Thymus (tissue), 11 donors: ENCODE data around the gene ELMO1. TPM values are rescaled to one million over a fixed set of nuclear protein-coding genes. Genes with fewer than 3 reads are reported as not detected.

Experiments
- DNase-seq, 9 donors: peaks; one replicate each; pipeline ENCODE4 v3.0.0-alpha.2; 2013; ENCODE audit warnings: low spot score in 9 of 9, low read depth in 6 of 9, missing footprints in 1 of 9
- H3K27ac ChIP-seq, 2 donors: one replicate each; pipeline ENCODE4 v1.5.1; 2013; ENCODE audit warnings: control low read depth in 1 of 2, low read depth in 1 of 2, low read length in 1 of 2, mild to moderate bottlenecking in 1 of 2, moderate library complexity in 1 of 2
- H3K27me3 ChIP-seq, 2 donors: one replicate each; pipeline ENCODE4 v1.5.1; 2013; ENCODE audit warnings: low read length in 1 of 2; ENCODE audit not compliant: control insufficient read depth in 2 of 2, insufficient read depth in 1 of 2
- H3K36me3 ChIP-seq, 2 donors: one replicate each; pipeline ENCODE4 v1.5.1; 2013; ENCODE audit warnings: low read length in 1 of 2, mild to moderate bottlenecking in 1 of 2, moderate library complexity in 1 of 2; ENCODE audit not compliant: control insufficient read depth in 2 of 2, insufficient read depth in 2 of 2
- H3K4me1 ChIP-seq, 2 donors: one replicate each; pipeline ENCODE4 v1.5.1; 2013; ENCODE audit warnings: low read length in 2 of 2; ENCODE audit not compliant: control insufficient read depth in 2 of 2, insufficient read depth in 2 of 2
- H3K4me3 ChIP-seq, 2 donors: one replicate each; pipeline ENCODE4 v1.5.1; 2013; ENCODE audit warnings: low read length in 2 of 2, control low read depth in 1 of 2, mild to moderate bottlenecking in 1 of 2
- H3K9me3 ChIP-seq, 2 donors: one replicate each; pipeline ENCODE4 v1.5.1; 2013; ENCODE audit warnings: low read length in 1 of 2, mild to moderate bottlenecking in 1 of 2; ENCODE audit not compliant: control insufficient read depth in 2 of 2, insufficient read depth in 1 of 2
- WGBS: extraction: QIAGEN DNeasy Blood & Tissue Kit; methylation state at CpG from one replicate; pipeline ENCODE4 v1.1.7; 2013; 5-methylcytosine and 5-hydroxymethylcytosine counted together
- polyA plus RNA-seq: library from polyadenylated mRNA; stranded (reverse); fragments of 200-250 nt; gene quantifications from one replicate; pipeline ENCODE4 v1.2.3, GENCODE V29; 2013
- total RNA-seq: library from RNA; stranded (reverse); fragments of 120-200 nt; gene quantifications from one replicate; pipeline ENCODE4 v1.2.4, GENCODE V29; 2013
- donor health status: healthy.

The ELMO1 gene
- total and polyA plus RNA-seq, 2 donors: 18.7 to 22.5 TPM

DNA sequence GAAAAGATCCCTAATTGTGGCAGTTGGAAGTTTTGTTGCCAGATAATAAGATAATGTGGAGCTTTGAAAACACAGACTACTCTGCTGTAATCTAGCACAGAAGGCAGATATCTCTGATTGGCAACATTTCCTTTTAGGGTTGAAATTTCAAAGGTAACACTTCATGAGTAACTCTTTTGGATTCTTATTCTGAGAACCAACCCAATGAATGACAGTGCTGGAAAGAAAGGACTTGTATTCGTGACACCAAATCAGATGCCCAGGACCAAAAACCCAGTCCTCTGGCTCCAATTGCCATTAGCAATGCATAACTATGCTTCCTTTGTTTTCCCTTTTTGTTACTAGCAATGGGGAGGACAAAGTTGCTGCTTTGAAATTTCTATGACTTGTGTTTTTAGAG lies 41.0 kb upstream of the ELMO1 start:
- no peak overlapping the region for H3K27ac ChIP-seq
- no peaks in the 10 kb centered on the region for H3K4me1 ChIP-seq
- no peak overlapping the region for H3K4me3 ChIP-seq
- H3K27me3 ChIP-seq: no peaks in the 10 kb centered on the region
- WGBS: 93% methylated on average over 1 of the region's 1 CpG
- H3K9me3 ChIP-seq: no peaks in the 10 kb centered on the region
- DNase-seq: no peak
- no peaks in the 10 kb centered on the region for H3K36me3 ChIP-seq

DNA sequence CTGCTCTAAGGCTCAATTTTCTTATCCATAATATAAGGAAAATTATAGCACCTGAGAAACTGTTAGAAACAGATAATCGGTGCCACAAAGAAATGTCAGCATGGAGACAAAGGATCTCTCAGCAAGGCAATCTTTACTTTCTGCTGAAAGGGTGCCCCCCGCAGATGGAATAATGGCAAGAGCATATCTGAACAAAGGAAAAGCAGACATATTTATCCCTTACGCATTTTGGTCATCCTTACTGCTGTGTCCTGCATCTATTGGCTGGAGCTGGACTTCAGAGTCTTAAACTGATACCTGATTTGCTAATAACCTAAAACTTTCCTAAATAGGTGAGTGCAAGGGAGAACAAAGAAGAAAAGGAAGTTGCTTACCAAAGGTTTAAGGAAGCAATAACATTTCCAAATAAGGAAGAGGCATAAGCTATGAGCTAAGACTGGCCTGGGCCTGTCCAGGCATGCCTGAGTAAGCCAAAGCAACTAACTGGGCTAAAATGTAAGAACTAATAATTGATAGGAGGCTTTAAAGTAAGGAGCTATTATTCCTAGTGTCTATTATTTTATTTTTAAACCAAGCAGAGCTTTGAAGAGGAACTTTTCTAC lies 39.6 kb upstream of the ELMO1 start:
- H3K4me3 ChIP-seq: no peak overlapping the region
- H3K27ac ChIP-seq: no peak overlapping the region
- no peaks in the 10 kb centered on the region for H3K4me1 ChIP-seq
- H3K9me3 ChIP-seq: no peaks in the 10 kb centered on the region
- H3K36me3 ChIP-seq: no peaks in the 10 kb centered on the region
- DNase-seq: no peak
- over 99% methylated on average over 3 of the region's 3 CpGs for WGBS
- no peaks in the 10 kb centered on the region for H3K27me3 ChIP-seq

DNA sequence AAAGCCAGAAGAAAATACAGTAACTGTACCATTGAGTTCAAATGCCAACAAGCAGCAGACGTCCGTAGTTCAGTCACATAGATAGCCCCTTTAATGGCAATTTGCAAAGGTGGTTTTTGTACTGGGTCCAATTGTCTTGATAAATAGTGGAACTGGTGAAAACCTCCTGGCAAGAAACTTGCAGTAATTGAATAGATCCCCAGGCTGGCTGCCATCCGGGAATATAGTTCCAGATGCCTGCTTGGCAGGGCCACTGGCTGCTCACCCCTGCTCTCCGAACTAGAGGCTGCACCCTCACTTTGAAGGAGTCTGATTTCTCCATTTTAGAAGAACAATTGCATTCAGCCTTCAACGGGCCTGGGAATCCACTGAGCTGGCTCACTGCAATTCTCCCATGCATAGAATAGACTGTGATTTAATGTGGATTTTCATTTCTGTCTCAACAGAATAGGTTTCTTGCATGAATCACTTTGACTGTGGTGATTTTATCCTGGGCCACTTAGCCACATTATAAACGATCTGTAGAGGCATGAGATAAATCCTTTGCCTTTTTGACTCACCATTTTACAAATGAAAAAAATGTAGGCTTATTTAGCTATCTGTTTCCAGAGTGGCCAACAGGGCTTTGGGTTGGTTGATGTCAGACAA lies 35.9 kb upstream of the ELMO1 start:
- WGBS: 94% methylated on average over 6 of the region's 6 CpGs
- Histone ChIP-seq H3K27ac (no peak overlapping the region), H3K4me3 (no peak overlapping the region), H3K27me3 (no peaks in the 10 kb centered on the region), H3K9me3 (no peaks in the 10 kb centered on the region), H3K4me1 (no peaks in the 10 kb centered on the region), H3K36me3 (no peaks in the 10 kb centered on the region)
- DNase-seq: no peak

DNA sequence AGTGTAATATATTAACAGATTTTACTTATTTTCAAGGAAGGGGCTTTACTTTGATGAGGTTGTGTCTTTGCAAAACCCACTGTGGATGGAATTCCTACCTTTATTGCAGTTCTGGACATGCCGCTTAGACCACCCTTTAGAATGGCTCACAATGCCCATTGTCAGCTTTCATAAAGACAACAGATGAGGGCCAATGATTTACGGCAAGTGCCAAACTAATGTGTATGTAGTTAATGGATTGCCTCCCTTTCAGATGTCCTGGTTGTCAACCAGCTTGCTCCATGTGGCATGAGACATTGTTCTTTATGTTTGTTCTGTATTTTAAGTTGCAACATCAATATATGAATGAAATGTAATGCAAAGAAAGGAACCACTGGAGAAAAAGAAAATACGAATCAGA lies 35.0 kb upstream of the ELMO1 start:
- H3K4me3 ChIP-seq: no peak overlapping the region
- DNase-seq: no peak
- no peaks in the 10 kb centered on the region for H3K4me1 ChIP-seq
- no peak overlapping the region for H3K27ac ChIP-seq
- H3K27me3 ChIP-seq: no peaks in the 10 kb centered on the region
- no peaks in the 10 kb centered on the region for H3K9me3 ChIP-seq
- 97% methylated on average over 3 of the region's 3 CpGs for WGBS
- no peaks in the 10 kb centered on the region for H3K36me3 ChIP-seq

DNA sequence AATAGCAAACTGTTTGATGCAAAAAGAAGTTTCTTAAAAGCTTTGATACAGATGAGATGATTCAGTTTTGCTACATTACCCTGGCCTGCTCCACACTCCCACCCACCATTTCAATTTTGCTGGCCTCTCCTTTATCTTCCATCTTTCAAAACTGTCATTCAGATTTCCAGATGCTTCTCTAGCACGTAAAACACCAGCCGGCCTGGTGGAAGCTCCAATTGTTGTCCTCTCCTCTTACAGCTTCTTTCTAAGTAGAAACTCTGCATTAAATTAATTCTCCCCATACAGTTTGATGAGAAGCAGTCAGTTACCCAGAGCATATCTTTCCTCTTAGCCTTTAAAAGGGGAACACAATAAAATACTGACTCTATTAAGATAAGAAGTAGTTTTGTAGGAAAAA lies 34.3 kb upstream of the ELMO1 start:
- DNase-seq: no peak
- Histone ChIP-seq H3K4me3 (no peak overlapping the region), H3K27ac (no peak overlapping the region), H3K9me3 (no peaks in the 10 kb centered on the region), H3K36me3 (no peaks in the 10 kb centered on the region), H3K4me1 (no peaks in the 10 kb centered on the region), H3K27me3 (no peaks in the 10 kb centered on the region)
- 97% methylated on average over 2 of the region's 2 CpGs for WGBS

DNA sequence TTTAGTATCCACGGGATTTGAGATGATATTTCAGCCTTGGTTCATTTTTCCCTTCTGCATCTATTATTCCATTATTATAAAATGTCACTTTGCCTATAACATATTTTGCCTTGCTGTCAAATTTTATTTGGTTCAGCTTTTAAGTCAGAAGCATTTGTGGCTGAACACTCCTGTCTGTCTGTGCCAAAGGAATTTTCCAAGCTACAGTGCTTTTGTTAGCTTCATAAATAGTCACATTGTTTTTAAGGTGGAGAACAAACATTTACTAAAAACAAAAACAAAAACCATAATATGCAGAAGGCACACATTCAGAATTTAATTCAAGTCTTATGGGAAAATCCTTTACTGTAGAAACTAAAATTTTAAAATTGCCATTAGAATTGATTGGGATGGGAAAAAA lies 33.8 kb upstream of the ELMO1 start:
- WGBS: 94% methylated on average over 1 of the region's 1 CpG
- Histone ChIP-seq H3K27me3 (no peaks in the 10 kb centered on the region), H3K36me3 (no peaks in the 10 kb centered on the region), H3K27ac (no peak overlapping the region), H3K4me3 (no peak overlapping the region), H3K9me3 (no peaks in the 10 kb centered on the region), H3K4me1 (no peaks in the 10 kb centered on the region)
- DNase-seq: no peak

DNA sequence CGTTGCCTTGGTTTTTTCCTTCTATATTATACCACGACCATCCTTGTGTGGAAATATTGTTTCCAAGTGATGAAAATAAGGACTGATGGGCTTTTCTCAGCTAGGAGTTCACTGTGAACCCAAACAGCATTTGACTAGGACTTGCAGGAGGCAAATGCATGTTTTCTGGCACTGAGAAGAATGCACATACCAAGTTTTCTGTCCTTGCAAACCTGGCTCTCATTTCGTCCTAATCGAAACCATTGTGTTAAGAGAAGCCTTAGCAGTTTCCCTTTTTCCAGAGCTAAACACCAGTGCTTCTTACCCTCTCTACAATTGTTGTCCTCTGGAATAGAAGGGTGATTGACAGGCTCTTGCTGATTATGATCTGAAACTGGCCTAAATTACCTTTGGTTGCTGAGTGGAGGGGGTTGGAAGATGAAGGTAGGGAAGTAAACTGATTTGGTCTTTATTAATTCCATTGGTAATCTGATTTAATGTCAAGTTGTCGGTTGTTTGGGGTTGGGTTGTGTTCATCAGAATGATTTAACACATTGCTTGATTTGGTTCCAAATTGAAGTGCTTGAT lies 33.1 kb upstream of the ELMO1 start:
- no peaks in the 10 kb centered on the region for H3K36me3 ChIP-seq
- 98% methylated on average over 5 of the region's 5 CpGs for WGBS
- no peak overlapping the region for H3K27ac ChIP-seq
- H3K9me3 ChIP-seq: no peaks in the 10 kb centered on the region
- H3K4me1 ChIP-seq: no peaks in the 10 kb centered on the region
- DNase-seq: no peak
- no peaks in the 10 kb centered on the region for H3K27me3 ChIP-seq
- no peak overlapping the region for H3K4me3 ChIP-seq

DNA sequence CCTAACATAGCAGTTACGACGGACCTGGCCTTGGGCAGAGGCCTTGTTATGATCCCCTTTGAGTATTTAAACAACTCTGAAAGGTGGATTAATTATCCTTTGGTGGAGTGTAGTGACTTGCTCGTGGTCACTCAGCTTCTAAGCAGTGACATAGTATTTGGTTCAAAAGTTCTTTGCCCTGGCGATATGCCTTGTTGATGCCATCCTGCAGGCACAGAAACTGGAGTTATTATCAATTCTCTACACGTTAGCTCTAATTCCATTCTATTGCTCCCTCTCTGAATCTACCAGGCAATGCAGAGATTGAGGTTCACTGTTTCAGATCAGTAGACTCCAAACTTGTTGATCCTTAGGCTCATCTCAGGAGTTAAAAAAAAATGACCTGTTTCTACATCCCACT lies 32.5 kb upstream of the ELMO1 start:
- H3K27me3 ChIP-seq: no peaks in the 10 kb centered on the region
- DNase-seq: no peak
- no peak overlapping the region for H3K27ac ChIP-seq
- no peaks in the 10 kb centered on the region for H3K36me3 ChIP-seq
- 97% methylated on average over 5 of the region's 5 CpGs for WGBS
- no peaks in the 10 kb centered on the region for H3K9me3 ChIP-seq
- H3K4me1 ChIP-seq: no peaks in the 10 kb centered on the region
- no peak overlapping the region for H3K4me3 ChIP-seq

DNA sequence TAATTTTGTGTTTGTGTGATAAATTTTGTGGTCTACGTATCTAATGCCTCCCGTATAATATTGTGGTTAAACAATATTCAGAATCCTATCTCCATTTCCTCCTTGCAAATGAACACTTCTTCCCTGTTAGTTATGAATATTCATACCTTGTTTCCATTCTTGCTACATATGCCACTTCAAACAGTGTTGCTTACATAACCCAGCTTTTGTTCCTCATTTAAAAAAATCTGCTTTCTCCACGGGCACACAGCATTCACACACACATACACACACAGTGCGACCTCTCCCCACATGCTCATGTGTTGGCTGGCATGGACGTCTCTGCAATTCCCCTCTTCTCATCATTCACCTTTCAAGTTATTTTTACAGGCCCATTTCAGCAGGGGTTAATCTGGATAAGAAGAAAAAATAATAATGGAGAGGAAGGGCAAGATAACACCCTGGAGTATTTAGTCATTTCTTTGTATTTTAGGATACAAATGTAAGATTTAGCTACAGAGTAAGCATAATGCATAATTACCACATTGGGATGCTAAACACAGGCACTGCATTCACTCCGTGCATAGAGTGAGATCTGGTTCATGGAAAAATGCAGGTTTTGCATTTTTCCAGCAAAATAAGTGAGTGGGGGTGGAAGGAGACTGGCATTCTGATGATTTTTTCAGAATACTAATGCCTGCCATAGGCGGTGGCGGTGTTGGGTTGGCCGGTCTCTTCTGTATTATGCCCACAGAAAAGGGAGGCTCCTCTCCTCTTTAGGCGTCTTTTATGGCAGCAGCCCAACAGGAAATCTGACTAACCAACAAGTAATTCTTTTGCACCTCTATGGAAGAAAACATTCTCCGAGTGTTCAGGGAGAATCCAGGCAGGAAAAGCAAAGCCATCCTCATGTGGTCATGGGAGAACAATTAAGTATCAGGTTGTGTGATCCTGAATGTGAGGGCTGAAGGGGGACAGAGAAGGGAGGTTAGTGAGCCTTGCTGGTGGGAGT lies 31.7 kb upstream of the ELMO1 start:
- no peaks in the 10 kb centered on the region for H3K4me1 ChIP-seq
- no peaks in the 10 kb centered on the region for H3K9me3 ChIP-seq
- no peak overlapping the region for H3K4me3 ChIP-seq
- 74% methylated on average over 11 of the region's 11 CpGs for WGBS
- peak overlapping the region in 1 of 2 donors; percentile 18 for H3K27ac ChIP-seq
- H3K27me3 ChIP-seq: no peaks in the 10 kb centered on the region
- H3K36me3 ChIP-seq: no peaks in the 10 kb centered on the region
- DNase-seq: no peak
